Activated CD8-positive, alpha-beta memory T cell treated with anti-CD3 and anti-CD28 coated beads for 1 hour (primary cell): Measurements from ENCODE around the gene MOB2.

Experiments used
- DNase-seq, 2 donors: peaks; one replicate each; pipeline ENCODE4 v3.0.0-alpha.2; 2020; ENCODE audit warnings: low read depth in 1 of 2; ENCODE audit errors: extremely low read depth in 1 of 2

Gene MOB2, protein sequence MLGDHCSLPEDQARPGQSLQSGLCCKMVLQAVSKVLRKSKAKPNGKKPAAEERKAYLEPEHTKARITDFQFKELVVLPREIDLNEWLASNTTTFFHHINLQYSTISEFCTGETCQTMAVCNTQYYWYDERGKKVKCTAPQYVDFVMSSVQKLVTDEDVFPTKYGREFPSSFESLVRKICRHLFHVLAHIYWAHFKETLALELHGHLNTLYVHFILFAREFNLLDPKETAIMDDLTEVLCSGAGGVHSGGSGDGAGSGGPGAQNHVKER

DNA sequence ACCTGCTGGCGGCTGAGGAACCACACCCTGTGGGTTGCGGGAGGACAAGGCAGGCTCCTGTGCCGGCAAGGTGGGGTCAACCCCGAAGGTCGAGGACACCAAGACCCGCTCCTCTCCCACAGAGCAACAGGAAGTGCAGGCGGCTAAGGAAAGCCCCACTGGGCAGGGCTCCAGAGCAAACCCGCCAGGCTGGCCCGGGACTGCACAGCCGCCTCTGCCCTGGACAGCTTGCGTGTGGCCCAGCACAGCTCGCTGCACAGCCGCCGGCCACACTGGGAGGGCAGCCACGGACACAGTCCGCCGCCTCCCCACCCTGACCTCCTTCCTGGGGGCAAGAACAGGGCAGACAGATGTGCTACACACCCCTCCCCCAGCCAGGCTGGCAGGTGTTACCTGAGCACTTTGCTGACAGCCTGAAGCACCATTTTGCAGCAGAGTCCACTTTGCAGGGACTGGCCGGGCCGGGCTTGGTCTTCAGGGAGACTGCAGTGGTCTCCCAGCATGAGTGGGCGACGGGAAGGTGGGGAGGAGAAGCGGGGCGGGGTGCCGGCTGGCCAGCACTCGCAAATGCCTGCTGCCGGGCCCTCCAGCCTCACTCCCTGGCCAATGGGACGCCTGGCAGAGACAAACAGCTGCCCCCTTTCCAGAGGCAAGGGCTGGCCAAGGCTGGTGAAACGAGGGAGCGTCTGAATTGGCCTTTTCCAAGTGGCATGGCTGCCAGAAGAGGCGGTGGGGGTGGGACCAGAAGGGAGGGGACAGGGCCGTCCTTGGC lies at the start of gene MOB2:
MOB2 (minus strand) TSS at position 726 of the 772 bp plus-strand sequence; CDS start at position 503, 223 bp downstream.
- no peak for DNase-seq

DNA sequence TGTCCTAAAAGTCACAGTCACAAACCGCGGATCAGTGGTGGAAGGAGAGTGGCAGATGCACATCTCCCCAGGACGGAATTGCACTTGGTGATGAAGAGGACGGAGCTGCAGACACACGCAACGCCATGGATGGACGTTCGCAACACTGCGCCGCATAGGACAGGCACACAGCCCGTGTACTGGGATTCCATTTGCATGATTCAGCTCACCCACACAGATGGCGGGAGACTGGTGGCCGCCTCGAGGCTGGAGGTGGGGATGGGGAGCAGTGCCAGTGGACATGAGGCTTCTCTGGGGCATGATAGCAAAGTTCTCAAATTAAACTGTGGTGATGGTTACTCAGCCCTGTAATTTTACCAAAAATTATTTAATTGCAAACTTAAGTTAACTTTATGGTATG lies 48.1 kb upstream of the MOB2 start:
- no peak for DNase-seq

DNA sequence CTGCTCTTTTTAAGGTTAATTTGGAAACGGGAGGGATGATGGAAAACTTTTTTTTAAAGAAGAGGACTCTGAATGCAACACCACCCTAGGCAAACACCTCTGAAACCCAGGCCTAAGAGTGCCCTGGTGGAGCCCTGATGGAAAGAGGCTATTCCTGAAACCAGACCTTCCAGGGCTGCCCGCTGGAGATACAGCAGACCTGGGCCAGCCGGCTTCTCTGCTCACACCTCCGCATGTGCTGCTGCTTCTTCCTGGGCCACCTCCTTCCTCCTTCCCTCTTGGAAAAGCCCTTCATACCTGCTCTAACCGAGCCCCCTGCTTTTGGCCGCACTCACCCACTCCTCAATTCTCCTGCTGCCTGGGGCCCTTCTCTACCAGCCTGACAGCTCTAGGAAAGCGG lies 47.6 kb upstream of the MOB2 start:
- no peak for DNase-seq

DNA sequence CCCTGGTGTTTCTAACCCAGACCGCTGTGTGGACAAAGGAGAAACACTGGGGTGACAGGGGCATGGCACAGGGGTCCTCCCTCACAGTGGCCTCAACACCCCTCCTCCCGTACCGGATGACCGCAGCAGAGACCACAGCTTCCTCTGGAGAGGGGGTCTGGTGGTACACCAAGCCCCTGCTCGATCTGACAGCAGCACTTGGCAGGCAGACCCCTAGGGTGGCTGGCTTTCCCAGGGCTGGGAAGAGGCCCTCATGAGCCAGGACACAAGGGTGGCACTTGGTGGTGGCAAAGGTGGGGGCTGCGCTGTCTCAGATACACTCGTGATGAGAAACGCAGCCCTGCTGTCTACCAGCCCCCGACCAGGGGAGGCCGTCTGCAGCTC lies 46.8 kb upstream of the MOB2 start:
- DNase-seq, result no peak

DNA sequence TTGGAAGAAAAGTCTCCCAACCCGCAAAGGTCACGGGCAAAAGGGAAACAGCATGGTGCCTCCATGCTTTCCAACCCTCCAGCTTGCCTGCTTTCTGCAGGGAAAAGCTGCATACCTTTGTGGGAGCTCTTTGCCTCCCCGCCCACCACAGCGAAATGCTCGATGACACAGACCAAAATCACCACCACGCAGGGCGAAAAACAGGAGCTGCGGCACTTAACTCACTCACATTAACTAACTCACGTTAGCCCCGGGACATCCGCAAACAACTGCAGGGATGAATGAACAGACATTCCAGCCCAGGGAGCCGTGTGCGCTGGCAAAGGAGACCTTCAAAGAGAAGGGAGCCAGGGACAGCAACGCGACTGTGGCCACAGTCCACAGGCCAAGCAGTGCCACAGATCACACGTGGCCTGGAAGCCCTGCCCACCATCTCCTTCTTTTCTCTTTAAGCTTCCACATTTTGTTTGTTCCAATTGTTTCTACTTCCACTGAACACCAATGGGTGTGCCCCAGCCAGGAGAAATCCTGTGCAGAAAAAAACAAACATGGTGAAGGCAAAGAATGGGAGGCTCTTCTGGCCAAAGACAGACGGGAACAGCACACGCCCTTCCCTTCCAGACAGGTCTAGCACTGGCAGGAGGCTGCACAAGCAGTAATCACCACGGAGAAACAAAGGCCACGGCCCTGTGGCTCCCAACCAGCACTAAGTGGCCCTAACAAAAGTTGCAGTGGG lies 46.2 kb upstream of the MOB2 start:
- no peak for DNase-seq

DNA sequence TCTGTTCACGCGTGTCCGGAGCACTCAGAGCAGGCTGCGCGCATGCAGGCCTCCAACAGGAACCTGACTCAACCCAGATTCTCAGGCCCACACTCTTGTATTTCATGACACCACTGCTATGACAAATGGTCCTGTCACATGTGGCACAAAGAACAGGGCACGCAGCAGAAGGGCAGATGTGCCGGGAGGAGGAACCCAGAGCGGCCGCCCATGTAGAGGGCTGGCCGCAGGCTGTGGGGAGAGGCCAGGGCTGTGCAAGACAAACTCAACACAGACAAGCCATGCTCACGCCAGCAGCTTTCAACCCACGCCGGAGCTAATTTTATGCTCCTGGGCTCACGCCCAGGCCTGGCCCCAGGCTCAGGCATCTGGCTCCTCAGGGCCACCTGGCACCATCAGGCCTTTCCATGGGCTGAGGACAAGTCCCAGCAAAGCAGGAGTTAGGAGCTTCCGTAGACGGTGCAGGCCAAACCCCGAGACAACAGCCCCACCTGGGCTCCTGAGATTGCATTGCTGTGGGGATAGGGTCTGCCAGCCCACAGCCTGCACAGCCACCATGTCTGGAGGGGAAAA lies 45.5 kb upstream of the MOB2 start:
- DNase-seq, result no peak

DNA sequence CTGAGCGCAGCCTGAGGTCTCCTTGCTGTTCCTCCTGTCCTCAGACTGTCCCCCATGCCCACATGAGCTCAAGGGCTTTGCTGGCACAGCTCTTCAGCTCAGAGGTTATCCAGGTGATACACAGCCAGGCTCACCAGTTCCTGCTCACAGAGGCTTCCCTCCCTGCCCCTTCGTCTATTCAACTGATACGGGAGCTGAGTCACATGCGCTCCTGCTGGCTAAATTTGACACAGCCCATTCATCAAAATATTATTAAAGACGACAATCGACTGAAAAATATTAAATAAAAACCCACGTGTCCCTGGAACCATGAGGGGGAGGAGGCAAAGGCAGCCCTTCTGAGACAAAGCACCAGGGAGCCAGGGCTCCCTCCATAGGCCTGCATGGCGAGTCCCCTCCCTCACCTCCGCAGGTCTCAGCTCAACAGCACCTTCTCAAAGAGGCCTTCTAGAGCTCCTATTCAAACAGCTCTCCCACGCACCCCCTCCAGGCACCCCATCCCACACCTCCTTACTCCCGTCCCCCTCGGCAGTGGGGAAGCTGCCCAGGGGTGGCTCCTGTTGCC lies 45.0 kb upstream of the MOB2 start:
- DNase-seq, result no peak

DNA sequence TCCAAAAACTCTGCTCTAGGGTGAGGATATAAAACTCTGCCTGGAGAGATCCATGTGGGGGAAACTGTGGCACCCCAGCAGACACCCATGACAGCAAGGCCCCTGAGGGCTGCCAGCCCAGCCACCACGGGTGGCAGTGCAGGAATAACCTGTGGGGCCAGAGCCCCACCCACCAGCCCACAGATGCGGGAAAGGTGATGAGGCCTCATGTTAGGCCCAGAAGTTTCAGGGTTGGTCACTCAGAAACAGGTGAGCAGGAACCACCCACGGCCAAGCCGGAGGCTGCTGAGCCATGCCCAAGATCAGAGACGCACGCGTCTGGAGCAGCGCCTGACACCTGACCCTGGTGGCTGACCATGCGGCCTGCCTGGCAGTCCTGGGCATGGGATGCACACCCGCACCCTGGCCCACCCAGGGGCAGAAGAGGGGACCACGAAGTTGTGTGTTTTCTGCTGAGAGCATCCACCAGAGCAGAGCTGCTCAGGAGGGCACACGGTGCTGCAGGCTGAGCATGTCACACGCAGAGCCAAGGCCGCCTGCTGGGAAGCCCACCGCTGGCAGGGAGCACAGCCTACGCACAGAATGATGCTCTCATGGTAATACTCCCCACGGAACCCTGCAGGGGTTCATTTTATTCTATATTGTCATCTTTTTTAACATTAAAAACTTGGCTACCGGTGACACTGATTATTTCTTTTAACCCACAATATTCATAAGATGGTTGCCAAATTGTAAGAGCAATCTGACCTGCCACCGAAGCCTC lies 44.3 kb upstream of the MOB2 start:
- no peak for DNase-seq

DNA sequence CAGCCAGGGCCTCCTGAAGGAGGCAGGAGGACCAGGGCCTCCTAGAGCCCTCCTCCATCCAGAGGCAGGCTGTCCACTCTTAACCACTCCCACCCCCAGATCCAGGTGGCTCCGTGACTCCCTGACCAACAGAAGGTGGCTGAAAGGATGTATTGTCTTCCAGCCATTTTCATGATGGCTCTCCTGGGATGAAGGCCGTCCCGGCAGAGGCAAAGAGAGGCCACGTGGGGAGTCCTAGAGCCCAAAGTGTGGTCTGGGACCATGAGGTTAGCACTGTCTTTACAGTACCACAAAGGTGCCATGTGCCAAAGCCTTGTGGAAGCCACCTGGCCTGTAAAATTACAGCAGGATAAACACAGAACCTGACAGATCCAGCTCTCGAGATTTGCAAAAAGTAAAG lies 43.2 kb upstream of the MOB2 start:
- no peak for DNase-seq

DNA sequence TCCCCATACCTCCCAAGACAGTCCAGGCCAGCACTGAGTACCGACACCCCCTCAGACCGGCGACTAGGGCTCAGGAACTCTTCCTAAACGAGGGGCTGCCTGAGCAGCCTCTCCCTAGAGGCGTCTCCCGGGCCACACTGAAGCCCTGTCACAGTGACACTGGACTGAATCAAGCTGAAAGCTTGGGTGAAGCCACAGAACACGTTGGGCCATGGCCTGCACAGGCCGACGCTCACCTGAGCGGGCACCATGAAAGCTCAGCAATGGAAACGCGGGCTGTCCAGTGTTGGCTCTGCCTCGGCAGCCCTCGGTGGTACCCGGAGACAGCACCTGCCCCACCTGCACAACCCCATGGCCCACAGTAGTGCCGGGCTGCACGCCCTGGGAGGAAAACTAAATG lies 42.7 kb upstream of the MOB2 start:
- DNase-seq, result no peak

DNA sequence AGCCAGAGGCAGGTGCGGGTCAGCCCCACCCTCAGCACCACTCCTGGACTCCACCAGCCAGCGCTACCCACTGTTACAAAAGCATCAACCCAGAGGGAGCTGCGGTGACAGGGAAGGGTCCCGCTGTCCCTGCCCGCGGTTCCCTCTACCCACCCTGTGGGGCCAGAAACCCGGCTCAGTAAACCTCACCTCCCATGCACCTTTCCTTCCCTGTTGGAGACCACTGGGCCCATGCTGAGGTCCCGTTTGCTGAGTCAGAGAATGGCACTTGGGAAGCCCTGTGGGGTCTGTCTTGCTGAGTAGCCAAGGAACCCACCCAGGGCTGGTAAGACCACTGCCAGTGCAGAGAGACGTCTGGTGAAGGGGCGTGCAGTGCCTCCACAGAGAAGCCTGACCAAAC lies 42.1 kb upstream of the MOB2 start:
- no peak for DNase-seq

DNA sequence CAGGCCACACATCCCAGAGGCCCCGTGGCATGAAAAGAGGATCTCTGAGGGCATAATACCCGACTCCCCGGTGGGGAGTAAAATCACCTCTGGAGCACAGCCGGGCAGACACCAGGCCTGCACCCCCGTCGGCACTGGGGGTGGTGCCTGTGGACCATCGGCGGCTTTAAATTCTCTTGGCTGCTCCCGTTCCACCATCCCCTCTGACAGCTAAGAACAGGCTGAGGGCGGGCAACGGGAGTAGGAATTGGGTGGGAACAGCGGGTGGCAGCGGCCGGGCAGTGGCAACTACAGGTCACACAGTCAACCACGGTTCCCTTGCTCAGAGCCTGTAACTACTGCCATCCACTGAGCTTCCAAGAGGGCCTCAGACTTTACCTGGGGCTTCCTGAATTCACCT lies 40.2 kb upstream of the MOB2 start:
- DNase-seq, result no peak

DNA sequence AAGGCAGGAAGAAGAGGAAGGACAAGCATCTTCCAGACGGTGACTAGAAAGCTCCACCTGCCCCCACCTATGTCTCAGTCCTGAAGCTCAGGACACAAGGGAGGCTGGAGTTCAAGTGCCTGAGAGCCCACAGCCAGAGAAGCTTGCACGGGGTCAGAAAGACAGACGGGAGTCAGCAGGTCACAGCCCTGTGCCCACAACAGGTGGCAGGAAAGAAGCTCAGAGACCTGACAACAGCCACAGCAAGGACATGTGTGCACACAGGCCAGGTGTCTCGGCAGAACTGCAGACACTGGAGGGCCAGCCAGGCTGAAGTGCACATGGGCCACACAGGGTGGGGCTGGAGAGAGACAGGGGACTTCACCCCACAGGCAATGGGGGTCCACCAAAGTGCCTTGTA lies 37.2 kb upstream of the MOB2 start:
- DNase-seq, result no peak

DNA sequence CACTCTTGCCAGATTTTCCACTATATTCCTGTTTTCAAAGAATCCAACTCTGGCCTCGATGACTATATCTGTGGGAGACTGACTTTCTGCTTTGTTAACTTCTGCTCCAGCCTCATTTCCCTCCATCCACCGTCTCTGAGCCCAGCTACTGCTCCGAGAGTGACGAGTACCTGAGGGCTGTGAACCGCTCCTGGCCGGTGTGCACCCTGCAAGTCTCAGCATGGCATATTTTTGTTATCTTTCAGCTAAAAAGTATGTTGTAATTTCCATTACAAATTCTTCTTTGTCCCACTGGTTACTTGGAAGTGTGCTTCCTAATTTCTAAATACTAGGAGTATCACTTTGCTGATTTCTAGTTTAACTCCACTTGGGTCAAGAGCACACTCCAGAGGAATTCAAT lies 36.5 kb upstream of the MOB2 start:
- DNase-seq, result no peak

DNA sequence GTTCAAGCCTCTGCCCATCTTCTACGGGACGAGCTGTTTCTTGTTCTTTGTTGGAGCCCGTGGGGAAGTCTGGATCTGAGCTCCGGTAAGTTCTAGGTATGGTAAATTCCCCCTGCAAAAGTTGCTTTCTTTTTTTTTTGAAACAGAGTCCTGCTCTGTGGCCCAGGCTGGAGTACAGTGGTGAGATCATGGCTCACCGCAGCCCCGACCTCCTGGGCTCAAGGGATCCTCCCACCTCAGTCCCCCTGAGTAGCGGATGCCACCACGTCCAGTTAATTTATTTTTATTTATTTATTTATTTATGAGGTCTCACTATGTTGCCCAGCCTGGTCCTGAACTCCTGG lies 35.5 kb upstream of the MOB2 start:
- DNase-seq, result no peak

DNA sequence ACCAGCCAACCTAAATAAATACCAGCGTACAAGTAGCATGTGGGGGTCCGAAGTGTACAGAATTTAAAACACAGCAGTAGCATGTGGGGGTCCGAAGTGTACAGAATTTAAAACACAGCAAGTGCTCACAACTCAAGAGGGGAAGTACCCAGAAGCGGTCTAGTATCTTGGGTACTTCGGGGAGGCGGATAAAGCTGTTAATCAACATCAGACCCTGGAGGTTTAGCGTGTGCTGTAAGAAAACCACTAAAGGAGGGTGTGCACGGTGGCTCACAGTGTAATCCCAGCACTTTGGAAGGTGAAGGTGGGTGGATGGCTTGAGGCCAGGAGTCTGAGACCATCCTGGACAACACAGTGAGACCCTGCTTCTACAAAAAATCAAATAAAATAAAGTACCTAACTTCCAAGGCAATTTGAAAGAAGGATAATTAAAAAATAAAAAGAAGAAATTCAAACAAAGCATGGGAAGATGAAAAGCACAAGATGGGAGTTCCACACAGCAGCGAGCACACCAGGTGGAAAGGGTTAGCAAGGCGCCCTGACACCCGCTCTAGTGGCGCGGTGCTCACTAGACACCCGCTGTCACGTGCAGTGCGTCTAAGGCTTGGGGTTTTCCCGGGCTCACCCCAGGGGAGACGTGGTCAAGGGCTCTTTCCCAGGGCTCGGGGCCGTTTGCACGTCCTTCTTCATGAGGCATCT lies 35.0 kb upstream of the MOB2 start:
- DNase-seq, result no peak

DNA sequence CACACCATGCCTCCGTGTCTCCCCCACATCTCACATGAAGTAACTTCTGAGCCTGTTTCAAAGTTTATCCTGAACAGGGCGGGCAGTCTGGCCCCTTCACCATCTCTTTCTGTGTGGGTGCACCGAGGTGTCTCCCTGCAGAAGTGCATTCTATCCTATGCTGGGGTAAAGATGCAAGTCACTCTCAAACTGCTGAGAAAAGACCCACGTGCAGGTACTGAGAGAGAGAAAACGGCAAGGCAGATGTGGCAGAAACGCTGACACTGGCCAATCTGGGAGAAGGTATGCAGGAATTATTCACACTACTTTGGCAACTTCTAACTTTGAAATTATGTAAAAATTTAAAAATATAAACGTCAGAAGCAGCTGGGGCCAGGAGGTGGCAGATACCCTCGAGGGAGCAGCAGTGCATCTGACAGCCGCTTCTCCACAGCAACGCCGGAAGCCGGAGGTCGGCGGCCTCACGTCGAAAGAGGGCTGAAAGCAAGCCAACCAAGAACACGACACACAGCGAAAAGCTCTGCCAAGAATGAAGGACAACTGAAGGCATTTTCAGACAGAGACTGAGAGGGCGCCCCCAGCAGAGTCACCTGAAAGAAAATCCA lies 34.2 kb upstream of the MOB2 start:
- DNase-seq, result no peak

DNA sequence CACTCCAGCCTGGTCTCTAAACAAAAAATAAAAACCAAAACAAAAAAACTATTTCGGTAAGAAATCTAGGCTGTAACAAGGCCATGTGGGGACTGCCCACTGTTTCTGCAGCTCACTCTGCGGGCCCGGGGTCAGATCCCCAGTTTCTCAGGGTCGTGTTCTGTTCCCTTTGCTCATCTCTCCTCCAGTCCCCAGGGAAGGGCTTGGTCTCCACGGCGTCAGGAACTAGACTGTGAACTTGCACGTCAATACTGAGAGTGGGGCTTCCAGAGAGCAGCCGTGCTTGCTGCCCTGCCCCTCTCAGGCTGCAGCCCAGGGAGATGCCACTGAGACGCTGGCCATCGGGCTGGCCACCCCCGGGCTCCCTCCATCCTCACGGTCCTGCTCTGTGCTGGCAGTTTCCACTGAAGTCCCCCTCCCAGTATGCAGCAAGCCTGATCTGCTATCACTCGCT lies 33.7 kb upstream of the MOB2 start:
- no peak for DNase-seq
